HG03060 (cell line): Measurements from ENCODE around the gene RBCK1.
"Not testable (repeated sequence)": the region's sequence is repeated elsewhere in the genome, so short reads cannot be mapped to it uniquely, and the experiment has no call there.

Source experiments
- ATAC-seq: cut with Tn5 transposase; IDR thresholded peaks from one replicate; pipeline ENCODE4 v1.9.1; 2021; ENCODE audit warnings: low read depth, moderate number of reproducible peaks; ENCODE audit not compliant: unreplicated experiment

The RBCK1 gene

DNA sequence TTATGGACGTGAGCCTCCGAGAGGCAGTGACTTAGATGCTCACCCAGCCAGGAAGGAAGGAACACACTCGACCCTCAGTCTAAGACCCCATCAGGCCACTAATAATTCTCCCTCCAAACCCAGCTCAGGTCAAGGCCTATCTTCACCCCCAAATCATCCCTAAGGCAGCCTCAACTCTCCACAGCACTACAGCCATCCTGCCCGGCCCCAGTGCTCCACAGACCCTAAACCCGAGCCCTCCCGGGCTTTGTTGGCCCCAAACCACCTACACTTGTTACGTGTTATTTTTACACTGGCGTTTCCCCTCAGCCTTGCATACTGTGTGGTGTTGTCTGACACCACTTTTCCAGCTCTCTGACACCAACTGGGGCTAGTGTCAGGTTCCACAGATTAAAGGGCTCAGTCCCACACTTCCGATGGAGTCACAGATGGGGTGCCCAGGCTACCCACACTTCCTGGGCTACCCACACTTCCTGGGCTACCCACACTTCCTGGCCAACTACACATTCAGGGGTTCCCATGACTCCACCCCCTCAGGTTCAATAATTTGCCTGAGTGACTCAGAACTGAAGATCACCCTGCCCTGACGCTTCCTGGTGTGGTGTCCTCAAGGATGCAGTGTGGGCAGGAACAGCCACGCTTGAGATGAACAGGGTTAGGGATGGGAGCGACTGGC, 25.3 kb downstream of the RBCK1 start:
- peak; percentile 64 for ATAC-seq

DNA sequence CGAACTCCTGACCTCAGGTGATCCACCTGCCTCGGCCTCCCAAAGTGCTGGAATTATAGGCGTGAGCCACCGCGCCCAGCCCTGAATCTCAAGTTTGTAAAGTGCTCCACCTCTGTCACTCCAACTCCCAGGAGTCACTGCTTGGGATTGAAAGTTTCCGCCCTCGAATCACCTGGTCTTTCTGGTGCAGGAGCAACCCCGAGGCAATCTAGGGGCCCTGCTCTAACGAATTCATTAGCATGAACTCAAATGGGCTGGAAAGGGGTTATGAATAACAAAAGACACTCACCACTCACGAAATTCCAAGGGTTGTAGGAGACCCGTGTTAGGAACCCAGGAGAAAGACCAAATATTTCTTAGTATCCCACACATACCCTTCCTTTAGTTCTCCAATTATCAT, 26.1 kb downstream of the RBCK1 start:
- ATAC-seq, result no peak

DNA sequence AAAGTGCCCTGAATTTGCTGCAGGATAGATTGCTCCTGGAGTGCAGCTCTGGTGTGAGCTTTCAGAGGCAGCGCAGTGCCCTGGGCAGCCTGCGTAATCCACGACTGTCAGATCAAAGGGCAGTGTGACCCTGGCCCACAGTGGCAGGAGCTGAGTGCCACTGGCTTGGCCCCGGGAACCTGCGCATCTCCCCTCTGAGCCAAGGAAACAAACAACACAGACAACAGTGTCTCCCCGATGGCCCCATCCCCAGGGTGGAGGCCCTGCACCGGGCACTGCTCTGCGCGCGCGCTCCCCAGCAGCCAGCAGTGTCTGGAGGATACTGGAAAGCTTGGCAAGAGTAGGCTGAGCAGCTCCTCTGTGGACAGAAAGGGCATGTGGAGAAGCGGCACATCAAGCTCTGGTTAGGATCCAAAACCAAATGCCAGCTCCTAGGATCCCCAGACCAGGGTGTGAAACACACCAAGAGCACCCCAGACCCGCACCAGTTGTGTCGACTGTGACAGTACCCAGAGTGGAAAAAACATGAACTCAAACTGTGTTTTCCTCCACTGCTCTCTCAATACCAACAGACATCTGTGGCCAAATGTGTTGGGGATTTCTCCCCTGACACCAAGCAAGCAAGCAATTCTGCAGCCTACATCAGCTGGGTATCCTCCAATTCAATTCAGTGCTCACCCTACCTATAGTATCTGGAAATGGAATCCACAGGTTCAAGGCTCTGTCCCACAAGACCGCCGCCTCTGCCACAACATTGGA, 26.7 kb downstream of the RBCK1 start:
- no peak for ATAC-seq

DNA sequence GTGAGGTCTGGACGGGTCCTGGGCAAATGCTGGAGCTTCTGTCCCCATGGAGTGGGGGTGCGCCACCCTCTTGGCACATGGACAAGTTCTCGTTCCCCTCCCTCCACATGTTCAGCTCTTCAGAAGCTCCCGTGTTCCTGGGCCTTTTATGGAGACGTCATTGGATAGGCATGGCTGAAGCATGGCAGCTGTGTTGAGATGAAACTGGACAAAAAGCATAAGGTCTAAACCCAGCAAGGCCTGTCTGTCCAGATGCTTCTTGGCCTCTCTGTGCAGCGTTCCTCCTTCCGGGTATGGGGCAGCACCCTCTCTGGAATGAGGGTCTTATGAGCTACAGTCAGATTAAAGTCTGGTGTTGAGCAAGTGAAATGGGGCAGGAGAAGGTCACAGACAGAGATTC, 27.5 kb downstream of the RBCK1 start:
- ATAC-seq, result no peak

DNA sequence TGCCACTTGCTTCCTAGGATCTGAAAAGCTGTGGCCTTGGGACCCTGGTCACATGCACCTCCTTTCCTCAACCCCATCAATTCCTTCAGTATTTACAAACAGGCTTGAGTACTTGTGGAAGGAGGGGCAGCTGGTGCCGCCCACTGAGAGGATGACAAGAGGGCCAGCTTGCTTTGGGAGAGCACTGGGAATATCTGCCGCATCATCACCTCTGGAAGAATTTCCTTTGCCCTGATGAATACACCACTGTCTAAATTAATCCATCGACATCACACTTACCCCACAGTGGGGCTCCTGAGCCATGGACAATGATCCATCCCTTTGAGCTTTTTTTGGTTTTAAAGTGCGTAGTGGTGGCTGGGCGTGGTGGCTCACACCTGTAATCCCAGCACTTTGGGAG, 28.4 kb downstream of the RBCK1 start:
- ATAC-seq, result no peak

DNA sequence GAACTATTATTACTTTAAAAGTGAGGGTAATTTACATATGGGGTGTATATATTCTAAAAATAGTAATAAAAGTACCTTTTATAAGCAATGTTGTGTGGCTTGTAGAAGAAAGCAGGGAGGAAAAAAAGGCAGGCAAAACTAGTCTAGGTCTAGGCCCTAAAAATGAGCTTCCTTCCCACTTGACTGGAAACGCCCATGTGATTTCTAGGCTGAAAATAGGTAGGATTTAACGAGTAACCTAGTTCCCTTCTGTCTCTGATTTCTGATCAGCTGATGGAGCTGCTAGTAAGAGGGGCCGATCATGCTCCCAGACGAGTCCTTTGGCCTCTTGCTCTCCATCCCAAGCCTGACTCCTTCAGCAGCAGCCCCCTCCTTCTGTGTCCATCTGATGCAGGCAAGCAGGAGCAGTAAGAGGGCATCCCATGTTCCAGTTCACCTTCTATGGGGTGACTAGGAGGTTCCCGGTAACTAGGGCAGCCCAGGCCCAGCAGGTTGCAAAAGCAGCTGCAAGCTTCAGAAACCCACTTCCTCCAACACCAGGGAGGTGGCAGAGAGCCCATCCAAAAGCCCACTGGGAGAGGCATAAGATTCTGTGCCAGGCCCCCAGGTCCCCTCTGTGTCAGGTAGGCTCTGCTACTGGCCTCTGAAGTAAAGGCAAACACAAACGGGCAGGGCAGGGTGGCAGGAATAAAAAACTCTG, 29.8 kb downstream of the RBCK1 start:
- no peak for ATAC-seq

DNA sequence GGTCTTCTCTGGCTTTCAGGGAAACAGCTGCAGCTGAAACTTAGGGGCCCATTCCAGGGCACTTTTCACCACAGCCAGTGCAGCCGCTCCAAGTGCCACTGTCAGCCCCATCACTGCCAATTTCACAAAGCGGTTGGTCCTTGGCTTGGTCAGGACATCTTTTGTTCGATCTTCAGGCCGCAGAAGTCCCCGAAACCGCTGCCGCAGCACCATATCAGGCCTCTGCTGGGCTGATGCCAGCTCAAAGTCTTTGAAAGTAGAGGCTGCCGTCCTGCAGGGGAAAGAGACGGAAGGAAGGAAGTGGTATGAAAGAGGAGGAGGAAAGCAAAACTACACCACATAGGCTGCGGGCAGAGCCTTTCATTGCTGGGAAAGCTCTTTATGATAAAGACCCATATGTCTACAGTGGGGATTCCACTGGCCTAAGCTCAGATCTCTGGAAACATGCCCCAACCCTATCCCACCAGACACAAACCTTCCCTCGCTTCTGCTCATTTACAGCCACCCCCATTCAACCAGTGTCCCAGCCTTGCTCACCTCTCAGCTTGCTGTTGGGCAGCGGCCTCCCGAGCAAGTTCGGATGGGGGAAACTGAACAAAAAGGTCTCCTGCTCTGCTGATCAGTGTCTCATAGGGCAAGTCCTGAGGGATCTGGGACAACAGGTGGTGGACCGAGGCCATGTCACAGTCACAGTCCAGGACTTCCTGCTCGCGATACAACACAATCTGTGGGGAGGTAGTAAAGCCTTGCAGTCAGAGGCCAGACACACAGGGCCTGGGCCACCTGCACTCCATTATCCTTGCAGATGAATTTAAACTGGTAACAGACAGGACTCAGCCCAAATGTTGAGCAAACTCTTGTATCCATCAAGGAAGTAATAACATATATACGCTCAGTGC, 30.7 kb downstream of the RBCK1 start:
- no peak for ATAC-seq

DNA sequence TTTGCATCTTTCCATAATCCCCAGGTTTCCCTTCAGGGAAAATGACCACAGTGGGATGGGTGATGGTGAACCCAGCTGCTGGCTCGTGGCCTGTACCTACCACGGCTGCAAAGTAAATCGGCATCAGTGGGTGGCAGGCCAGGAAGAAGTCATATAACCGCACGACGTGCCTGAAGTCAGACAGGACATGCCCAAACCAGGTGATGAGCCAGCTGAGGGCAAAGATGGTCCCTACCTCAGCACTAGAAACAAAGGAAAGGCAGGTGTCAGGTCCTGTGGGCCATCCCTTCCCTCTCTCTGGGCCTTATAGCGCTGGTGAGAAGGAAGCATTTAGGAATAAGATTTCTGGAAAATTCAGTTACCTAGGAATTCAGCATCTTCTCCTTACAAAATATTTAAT, 32.0 kb downstream of the RBCK1 start:
- no peak for ATAC-seq

DNA sequence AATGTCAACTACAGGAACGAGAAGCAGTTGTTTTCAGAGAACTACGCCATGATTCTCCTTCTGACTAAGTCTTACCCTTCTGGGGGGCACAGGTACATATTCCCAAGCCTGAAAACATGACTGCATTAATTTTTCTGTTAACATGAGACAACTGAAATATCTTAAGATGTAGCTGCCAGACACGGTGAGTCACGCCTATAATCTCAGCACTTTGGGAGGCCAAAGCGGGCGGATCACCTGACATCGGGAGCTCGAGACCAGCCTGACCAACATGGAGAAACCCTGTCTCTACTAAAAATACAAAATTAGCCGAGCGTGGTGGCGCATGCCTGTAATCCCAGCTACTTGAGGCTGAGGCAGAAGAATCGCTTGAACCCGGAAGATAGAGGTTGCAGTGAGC, 32.5 kb downstream of the RBCK1 start:
- ATAC-seq, result no peak

DNA sequence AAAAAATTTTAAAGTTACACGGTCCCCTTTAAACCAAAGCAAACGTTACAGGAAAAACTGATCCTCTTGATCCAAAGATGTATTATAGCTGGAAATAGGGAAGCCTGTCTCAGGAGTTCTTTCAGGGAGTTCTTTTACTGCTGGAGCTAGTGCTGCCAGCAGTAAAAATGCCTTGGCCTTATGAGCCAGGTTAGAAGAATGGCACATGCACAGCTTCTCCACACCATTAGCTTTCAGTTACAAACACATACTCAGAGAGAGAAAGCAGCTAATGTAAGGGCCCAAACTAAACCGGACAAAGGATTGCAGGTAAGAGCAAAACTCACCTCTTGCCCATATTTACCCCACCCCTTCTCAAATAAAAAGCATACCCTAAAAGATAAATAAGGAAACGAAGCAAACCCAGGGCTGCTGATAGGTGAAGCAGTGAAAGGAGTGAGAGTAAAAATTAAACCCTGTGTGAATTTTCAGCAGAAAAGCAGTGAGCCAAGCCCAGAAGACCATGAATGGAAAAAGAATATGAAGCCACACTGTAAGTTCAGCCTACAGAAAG, 35.2 kb downstream of the RBCK1 start:
- no peak for ATAC-seq

DNA sequence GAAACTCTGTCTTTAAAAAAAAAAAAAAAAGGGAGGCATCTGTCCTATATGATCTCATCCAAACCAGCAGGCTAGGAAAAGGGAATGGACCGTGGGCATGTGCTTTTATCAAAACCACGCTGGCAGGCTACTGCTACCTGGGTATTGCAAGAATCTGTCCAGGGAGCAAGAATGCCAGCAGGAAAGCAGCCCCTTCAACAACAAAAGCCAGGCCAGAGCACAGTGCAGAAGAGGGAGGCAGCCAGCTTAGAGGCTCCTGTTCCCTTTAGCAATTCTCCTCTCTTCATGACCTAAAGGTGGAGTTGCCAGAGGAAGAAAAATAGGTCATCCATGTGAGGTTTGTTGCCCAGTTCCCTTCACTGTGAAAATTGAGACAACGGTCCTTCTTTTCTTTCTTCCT, 36.0 kb downstream of the RBCK1 start:
- ATAC-seq, result no peak

DNA sequence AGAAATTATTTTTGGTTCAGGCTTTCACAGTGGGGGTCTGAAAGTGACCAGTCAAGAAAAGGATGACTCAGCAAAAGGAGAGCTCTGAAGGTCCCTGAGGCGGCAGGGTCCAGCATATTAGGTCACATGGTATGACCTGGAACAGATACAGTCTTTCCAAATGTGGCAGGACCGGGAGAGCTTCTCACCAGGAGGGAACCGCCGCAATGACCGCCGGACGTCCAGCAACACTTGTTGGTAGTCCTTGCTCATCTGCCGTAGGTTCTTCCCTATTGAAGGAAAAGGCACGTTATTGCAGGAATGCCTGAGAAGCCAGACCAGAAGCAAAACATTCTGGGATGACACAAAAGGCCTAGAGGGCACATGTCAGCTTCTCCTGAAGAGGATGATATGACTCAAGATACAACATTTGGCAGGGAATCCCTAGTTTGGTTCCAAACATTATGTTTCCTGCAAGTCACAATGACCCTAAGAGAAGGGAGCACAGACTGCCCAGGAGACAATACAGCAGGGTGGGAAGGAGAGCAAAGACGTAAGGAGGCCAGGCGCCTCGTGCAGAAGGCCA, 36.8 kb downstream of the RBCK1 start:
- ATAC-seq, result no peak

DNA sequence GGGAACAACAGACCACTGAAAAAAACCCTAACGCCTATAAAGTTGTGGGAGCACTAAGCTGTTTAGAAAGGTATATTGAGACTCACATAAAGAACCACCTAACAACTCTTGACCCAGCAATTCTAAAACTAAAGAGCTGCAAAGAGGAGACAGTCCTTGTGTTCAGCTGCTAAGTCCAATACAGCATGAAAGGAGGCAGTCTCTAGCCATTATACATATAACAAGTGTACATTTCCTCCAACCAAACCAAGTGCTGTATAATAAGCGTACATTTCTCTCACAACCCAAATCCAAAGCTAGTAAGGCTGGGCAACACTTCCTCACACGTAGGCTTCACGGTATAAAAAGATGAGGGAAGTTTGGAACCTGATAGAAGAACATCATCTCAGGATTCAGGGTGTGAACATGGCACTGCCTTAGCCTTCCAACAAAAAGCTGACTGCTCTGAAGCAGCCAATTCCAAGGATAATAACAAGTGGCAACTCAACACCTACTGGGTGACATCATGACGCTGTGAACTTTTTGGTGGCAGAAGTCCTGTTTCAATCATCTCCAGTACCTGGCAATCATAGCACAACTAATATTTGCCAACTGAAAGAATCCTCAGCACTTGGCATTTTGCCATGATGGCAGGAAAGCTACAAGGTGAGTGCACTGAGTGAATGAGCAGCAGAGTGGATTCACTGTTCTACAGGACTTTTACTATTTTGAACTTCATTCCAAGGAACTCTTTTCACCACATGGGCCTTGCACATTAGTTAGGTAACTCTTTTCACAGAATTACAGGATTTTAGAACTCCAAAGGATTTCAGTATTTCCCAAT, 37.6 kb downstream of the RBCK1 start:
- no peak for ATAC-seq

DNA sequence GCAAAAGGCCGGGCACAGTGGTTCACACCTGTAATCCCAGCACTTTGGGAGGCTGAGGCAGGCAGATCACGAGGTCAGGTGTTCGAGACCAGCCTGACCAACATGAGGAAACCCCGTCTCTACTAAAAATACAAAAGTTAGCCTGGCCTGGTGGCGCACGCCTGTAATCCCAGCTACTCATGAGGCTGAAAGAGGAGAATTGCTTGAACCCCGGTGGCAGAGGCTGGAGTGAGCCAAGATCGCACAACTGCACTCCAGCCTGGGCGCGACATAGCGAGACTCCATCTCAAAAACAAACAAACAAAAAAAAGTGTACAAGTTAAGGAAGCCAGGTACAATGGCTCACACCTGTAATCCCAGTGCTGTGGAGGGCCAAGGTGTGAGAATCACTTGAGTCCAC, 43.9 kb downstream of the RBCK1 start:
- not testable (repeated sequence) for ATAC-seq

DNA sequence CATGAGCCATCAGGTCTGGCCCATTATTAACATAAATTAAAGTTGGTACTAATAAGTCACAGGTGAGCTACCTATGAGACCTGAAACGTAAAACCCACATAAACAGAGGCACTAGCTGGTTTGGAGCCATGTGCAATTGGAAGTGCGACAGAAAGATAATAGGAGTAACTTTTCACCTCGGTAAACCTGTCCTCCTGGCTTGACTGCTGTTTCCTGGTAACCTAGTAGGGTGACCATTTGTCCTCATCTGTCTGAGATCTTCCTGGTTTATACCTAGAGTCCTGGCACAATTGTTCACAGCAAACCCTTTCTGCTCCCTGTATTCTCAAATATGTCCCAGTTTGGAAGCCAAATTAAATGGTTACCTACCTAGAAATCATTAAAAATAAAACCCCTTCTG, 46.9 kb downstream of the RBCK1 start:
- no peak for ATAC-seq

DNA sequence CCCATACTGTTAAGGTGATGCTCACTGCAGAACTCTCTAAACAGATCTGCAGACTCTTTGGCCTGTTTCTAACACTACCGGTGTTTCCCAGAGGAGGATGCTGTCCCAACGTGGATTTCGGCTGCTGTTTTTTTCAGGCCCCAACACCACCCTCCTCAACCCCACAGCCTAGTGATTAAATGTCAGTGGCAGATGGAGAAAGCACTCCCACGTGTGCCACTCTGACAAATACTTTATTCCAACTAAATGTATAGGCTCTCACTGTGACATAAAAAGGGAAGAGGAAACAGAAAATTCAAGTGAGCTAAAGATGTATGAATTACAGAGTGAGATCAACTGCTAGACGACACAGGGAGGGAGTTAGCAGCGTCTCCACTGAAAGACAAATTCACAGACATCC, 50.7 kb downstream of the RBCK1 start:
- no peak for ATAC-seq

DNA sequence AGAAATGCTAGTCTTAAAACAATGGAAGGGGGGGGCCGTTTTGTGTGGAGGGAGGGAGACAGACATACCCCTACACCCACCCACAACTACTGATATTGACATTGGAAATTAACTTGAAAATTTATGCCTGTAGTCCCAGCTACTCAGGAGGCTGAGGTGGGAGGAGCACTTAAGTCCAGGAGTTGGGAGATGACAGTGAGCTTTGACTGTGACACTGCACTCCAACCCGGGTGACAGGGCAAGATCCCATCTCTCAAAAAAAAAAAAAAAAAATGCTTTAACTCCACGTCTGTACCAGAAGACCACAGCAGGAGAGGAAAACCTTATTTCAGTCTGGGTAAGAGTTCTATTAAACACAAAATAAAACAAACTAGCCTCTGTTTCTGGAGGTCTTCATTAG, 52.1 kb downstream of the RBCK1 start:
- ATAC-seq, result no peak

DNA sequence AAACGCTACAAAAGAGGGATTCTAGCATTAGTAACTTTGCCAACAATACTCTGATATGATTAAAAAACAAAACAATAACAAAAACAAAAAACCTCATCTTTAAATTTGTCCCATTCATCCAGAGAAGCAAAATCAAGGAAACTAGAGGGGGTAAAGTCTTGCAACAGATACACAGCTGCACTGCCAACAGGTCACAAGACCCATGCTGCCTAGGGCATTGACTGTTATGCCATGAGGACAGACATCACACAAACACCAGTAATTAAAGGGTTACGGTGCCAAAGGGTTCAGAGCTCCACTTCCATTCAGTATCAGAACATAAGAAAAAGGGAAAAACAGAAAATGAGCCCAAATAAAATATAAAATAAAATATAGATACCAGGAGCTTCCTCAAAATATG, 52.6 kb downstream of the RBCK1 start:
- no peak for ATAC-seq
